GM18909 (cell line): ENCODE data around the gene RBMS3.
"Not testable (repeated sequence)": the region's sequence is repeated elsewhere in the genome, so short reads cannot be mapped to it uniquely, and the experiment has no call there.

Experiments used
- ATAC-seq: cut with Tn5 transposase; IDR thresholded peaks from one replicate; pipeline ENCODE4 v1.9.1; 2021; ENCODE audit warnings: mild to moderate bottlenecking; ENCODE audit not compliant: unreplicated experiment, poor library complexity

The RBMS3 gene

GRCh38 chr3:29280404-29281093, at the start of gene RBMS3:
TSS of gene RBMS3 (plus strand) at chr3:29281071.
- no peak for ATAC-seq

GRCh38 chr3:29233126-29233525, 47.7 kb upstream of the RBMS3 start:
- ATAC-seq: not testable (repeated sequence)

GRCh38 chr3:29236146-29236840, 44.6 kb upstream of the RBMS3 start:
- ATAC-seq: no peak

- no peak for ATAC-seq
Measured at GRCh38 chr3:29239376-29239775, 41.5 kb upstream of the RBMS3 start.

GRCh38 chr3:29240248-29240647, 40.6 kb upstream of the RBMS3 start:
- ATAC-seq: no peak

- no peak for ATAC-seq
Measured at GRCh38 chr3:29240887-29241286, 40.0 kb upstream of the RBMS3 start.

- no peak for ATAC-seq
Measured at GRCh38 chr3:29241855-29242254, 39.0 kb upstream of the RBMS3 start.

- no peak for ATAC-seq
Measured at GRCh38 chr3:29242296-29242695, 38.6 kb upstream of the RBMS3 start.

- no peak for ATAC-seq
Measured at GRCh38 chr3:29245441-29245840, 35.4 kb upstream of the RBMS3 start.

- ATAC-seq: no peak
Measured at GRCh38 chr3:29247088-29247745, 33.7 kb upstream of the RBMS3 start.

- ATAC-seq: no peak
Measured at GRCh38 chr3:29249829-29250345, 31.0 kb upstream of the RBMS3 start.

GRCh38 chr3:29255854-29256696, 24.8 kb upstream of the RBMS3 start:
- ATAC-seq: no peak

- no peak for ATAC-seq
Measured at GRCh38 chr3:29258161-29258560, 22.7 kb upstream of the RBMS3 start.

GRCh38 chr3:29261119-29261518, 19.8 kb upstream of the RBMS3 start:
- ATAC-seq: no peak

GRCh38 chr3:29263476-29263875, 17.4 kb upstream of the RBMS3 start:
- ATAC-seq: no peak

- ATAC-seq: no peak
Measured at GRCh38 chr3:29265509-29266072, 15.3 kb upstream of the RBMS3 start.

GRCh38 chr3:29267226-29267625, 13.6 kb upstream of the RBMS3 start:
- no peak for ATAC-seq

GRCh38 chr3:29268651-29269050, 12.2 kb upstream of the RBMS3 start:
- ATAC-seq: no peak

- ATAC-seq: no peak
Measured at GRCh38 chr3:29270752-29271151, 10.1 kb upstream of the RBMS3 start.

GRCh38 chr3:29271475-29271874, 9.4 kb upstream of the RBMS3 start:
- ATAC-seq: no peak
